ENCODE measurements around the gene ZNF827.
A peak's percentile ranks its signal among the peaks of the same experiment; 100 is the strongest.

Gene ZNF827

GRCh38 chr4:145723336-145723735, 215.3 kb downstream of the ZNF827 start:
- no peaks in the 10 kb centered on the region for H3K9me3 ChIP-seq (ENCODE audit: severe bottlenecking)
- no peak for DNase-seq (ENCODE audit: low spot score)
- H3K27ac ChIP-seq (ENCODE audit: poor library complexity, severe bottlenecking), result no peak overlapping the region
- no peaks in the 10 kb centered on the region for H3K36me3 ChIP-seq (ENCODE audit: low read depth)
- ATAC-seq (ENCODE audit: low read depth), result peak; percentile 74
- H3K4me1 ChIP-seq (ENCODE audit: insufficient read depth, poor library complexity, severe bottlenecking), result peaks cover 5% of the 10 kb centered on the region
- TF ChIP-seq, protein P1, sequence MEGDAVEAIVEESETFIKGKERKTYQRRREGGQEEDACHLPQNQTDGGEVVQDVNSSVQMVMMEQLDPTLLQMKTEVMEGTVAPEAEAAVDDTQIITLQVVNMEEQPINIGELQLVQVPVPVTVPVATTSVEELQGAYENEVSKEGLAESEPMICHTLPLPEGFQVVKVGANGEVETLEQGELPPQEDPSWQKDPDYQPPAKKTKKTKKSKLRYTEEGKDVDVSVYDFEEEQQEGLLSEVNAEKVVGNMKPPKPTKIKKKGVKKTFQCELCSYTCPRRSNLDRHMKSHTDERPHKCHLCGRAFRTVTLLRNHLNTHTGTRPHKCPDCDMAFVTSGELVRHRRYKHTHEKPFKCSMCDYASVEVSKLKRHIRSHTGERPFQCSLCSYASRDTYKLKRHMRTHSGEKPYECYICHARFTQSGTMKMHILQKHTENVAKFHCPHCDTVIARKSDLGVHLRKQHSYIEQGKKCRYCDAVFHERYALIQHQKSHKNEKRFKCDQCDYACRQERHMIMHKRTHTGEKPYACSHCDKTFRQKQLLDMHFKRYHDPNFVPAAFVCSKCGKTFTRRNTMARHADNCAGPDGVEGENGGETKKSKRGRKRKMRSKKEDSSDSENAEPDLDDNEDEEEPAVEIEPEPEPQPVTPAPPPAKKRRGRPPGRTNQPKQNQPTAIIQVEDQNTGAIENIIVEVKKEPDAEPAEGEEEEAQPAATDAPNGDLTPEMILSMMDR (IDR thresholded peaks at IDR 0.05; ENCODE audit: poor library complexity, severe bottlenecking), result peak; percentile 43
- H3K27me3 ChIP-seq (ENCODE audit: insufficient read depth, poor library complexity, severe bottlenecking), result no peaks in the 10 kb centered on the region
- H3K4me3 ChIP-seq (ENCODE audit: severe bottlenecking), result no peak overlapping the region

GRCh38 chr4:145722561-145722960, 216.1 kb downstream of the ZNF827 start:
- TF ChIP-seq, protein P1 (IDR thresholded peaks at IDR 0.05; ENCODE audit: poor library complexity, severe bottlenecking), result no peak
- no peak for DNase-seq (ENCODE audit: low spot score)
- Histone ChIP-seq H3K4me1 (ENCODE audit: insufficient read depth, poor library complexity, severe bottlenecking) (peaks cover 5% of the 10 kb centered on the region), H3K27me3 (ENCODE audit: insufficient read depth, poor library complexity, severe bottlenecking) (no peaks in the 10 kb centered on the region), H3K9me3 (ENCODE audit: severe bottlenecking) (no peaks in the 10 kb centered on the region), H3K36me3 (ENCODE audit: low read depth) (no peaks in the 10 kb centered on the region), H3K4me3 (ENCODE audit: severe bottlenecking) (no peak overlapping the region), H3K27ac (ENCODE audit: poor library complexity, severe bottlenecking) (no peak overlapping the region)
- ATAC-seq (ENCODE audit: low read depth), result 0 out of 3 replicates have a peak, but pooled peaks have one; percentile 36

- Histone ChIP-seq H3K9me3 (ENCODE audit: severe bottlenecking) (no peaks in the 10 kb centered on the region), H3K27ac (ENCODE audit: poor library complexity, severe bottlenecking) (no peak overlapping the region), H3K36me3 (ENCODE audit: low read depth) (no peaks in the 10 kb centered on the region), H3K27me3 (ENCODE audit: insufficient read depth, poor library complexity, severe bottlenecking) (no peaks in the 10 kb centered on the region), H3K4me3 (ENCODE audit: severe bottlenecking) (no peak overlapping the region), H3K4me1 (ENCODE audit: insufficient read depth, poor library complexity, severe bottlenecking) (peaks cover 11% of the 10 kb centered on the region)
- DNase-seq (ENCODE audit: low spot score), result no peak
- ATAC-seq (ENCODE audit: low read depth), result no peak
- TF ChIP-seq, protein P1 (IDR thresholded peaks at IDR 0.05; ENCODE audit: poor library complexity, severe bottlenecking), result no peak
Measured at GRCh38 chr4:145720656-145721055, 218.0 kb downstream of the ZNF827 start.

DNA sequence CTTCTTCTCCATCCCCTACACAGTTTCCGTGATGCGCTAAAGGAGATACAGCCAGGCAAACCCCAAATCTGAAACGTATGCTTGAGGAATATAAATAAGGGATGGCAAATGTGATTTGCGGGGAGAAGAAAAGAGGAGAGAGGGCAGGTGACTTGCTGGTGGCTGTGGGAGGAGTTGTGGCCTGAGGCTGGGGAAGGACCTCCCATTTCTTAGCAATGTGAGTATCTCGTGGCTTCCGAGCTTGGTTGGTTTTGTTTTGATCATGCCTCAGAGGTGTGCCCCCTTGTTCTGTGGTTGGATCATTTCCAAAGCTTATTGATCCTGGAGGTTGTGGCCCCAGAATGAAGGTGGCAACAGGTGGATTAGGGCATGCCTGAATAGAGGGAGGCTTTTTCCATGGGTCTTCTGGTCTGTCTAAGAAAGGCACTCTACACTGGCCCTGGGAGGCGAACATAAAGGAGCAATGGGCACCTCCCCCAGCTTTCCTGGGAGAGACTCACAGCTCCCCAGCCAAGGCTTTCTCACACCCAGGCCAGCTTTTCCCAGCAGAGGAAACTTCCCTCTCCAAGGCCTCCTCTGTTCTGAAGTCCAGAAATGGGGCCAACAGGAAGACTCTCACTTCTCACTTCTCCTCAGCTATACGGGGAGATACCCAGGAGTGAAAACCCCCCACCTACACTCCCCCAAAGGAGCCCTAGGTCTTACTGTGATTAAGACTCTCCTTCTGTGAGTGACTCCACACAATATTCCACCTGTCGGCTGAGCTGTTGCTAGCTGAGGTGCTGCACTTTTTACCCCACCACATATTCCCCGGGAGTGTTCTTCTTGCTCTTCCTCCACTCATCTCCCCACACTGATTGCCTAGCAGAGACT, 218.6 kb downstream of the ZNF827 start:
- no peaks in the 10 kb centered on the region for H3K9me3 ChIP-seq (ENCODE audit: severe bottlenecking)
- no peak for DNase-seq (ENCODE audit: low spot score)
- TF ChIP-seq, protein P1 (IDR thresholded peaks at IDR 0.05; ENCODE audit: poor library complexity, severe bottlenecking), result no peak
- H3K27me3 ChIP-seq (ENCODE audit: insufficient read depth, poor library complexity, severe bottlenecking), result no peaks in the 10 kb centered on the region
- H3K27ac ChIP-seq (ENCODE audit: poor library complexity, severe bottlenecking), result no peak overlapping the region
- peaks cover 11% of the 10 kb centered on the region for H3K4me1 ChIP-seq (ENCODE audit: insufficient read depth, poor library complexity, severe bottlenecking)
- no peak overlapping the region for H3K4me3 ChIP-seq (ENCODE audit: severe bottlenecking)
- ATAC-seq (ENCODE audit: low read depth), result no peak
- H3K36me3 ChIP-seq (ENCODE audit: low read depth), result no peaks in the 10 kb centered on the region

DNA sequence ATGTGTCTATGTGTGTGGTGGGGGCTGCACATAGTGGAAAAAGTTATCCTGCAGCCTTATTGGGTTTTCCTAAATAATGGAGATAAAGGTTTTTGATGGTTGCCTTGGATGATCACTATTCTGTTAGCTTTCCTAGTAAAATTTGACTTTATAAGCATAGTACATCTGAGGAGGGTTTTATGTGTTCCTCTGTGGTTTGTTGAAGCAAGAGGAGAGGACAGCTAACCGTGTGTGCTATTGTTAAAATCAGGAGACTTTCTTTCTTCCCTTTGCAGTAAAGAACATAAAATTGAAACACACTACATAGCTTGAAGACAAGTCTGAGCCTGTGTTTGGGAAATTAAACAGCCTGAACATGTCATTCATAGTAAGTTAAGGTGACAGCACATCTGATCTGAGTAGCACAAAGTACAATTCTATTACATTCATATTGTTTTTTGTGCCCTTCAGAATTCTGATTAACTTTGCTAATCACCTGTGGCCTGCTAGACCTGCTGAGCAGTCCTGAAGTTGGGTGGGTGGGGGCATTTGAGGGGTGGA, 221.9 kb downstream of the ZNF827 start:
- no peak overlapping the region for H3K27ac ChIP-seq (ENCODE audit: poor library complexity, severe bottlenecking)
- TF ChIP-seq, protein P1 (IDR thresholded peaks at IDR 0.05; ENCODE audit: poor library complexity, severe bottlenecking), result no peak
- H3K27me3 ChIP-seq (ENCODE audit: insufficient read depth, poor library complexity, severe bottlenecking), result no peaks in the 10 kb centered on the region
- H3K4me1 ChIP-seq (ENCODE audit: insufficient read depth, poor library complexity, severe bottlenecking), result peaks cover 8% of the 10 kb centered on the region
- no peaks in the 10 kb centered on the region for H3K36me3 ChIP-seq (ENCODE audit: low read depth)
- no peak overlapping the region for H3K4me3 ChIP-seq (ENCODE audit: severe bottlenecking)
- DNase-seq (ENCODE audit: low spot score), result no peak
- no peaks in the 10 kb centered on the region for H3K9me3 ChIP-seq (ENCODE audit: severe bottlenecking)
- ATAC-seq (ENCODE audit: low read depth), result no peak

Measured in RWPE2 (cell line).